Neural cell (in vitro differentiated cells): ENCODE results near the gene HAUS3. TPM values are rescaled to one million over a fixed set of nuclear protein-coding genes. Genes with fewer than 3 reads are reported as not detected.

Source experiments
- H2AFZ ChIP-seq: fragments of 200-600, 300-800 bp; sonication (generic), shearing (Covaris generic); 2 replicates; pipeline ENCODE4 v1.6.0; 2014; ENCODE audit warnings: low read depth, mild to moderate bottlenecking, antibody characterized with exemption, low read length, moderate library complexity
- H3F3A ChIP-seq: fragments of 200-600 bp; shearing (Covaris generic); 2 replicates; pipeline ENCODE4 v1.6.1; 2016; ENCODE audit warnings: mild to moderate bottlenecking, moderate library complexity, mixed read lengths, antibody characterized with exemption, low read length; ENCODE audit not compliant: insufficient read depth, poor library complexity, severe bottlenecking
- H3K27ac ChIP-seq: fragments of 200-600, 300-800 bp; sonication (generic), shearing (Covaris generic); 2 replicates; pipeline ENCODE4 v1.5.1; 2014; ENCODE audit warnings: mild to moderate bottlenecking, low read length, moderate library complexity
- H3K27me3 ChIP-seq: fragments of 300-800, 200-600 bp; sonication (generic), shearing (Covaris generic); 2 replicates; pipeline ENCODE4 v1.6.0; 2014; ENCODE audit warnings: mild to moderate bottlenecking, low read depth, low read length, moderate library complexity; ENCODE audit not compliant: insufficient read depth
- H3K36me3 ChIP-seq: fragments of 300-800, 200-600 bp; sonication (generic), shearing (Covaris generic); 2 replicates; pipeline ENCODE4 v1.5.1; 2014; ENCODE audit warnings: mild to moderate bottlenecking, antibody characterized with exemption, low read length, moderate library complexity; ENCODE audit not compliant: insufficient read depth
- H3K4me2 ChIP-seq: fragments of 300-800, 200-600 bp; sonication (generic), shearing (Covaris generic); 2 replicates; pipeline ENCODE4 v1.6.0; 2014; ENCODE audit warnings: mild to moderate bottlenecking, low read length
- H3K4me3 ChIP-seq: fragments of 300-800, 200-600 bp; sonication (generic), shearing (Covaris generic); 2 replicates; pipeline ENCODE4 v1.5.1; 2014; ENCODE audit warnings: mild to moderate bottlenecking, low read length, moderate library complexity
- H3K79me2 ChIP-seq: fragments of 200-600 bp; shearing (Covaris generic); replicated peaks from 2 replicates; pipeline ENCODE4 v1.6.0; 2014; ENCODE audit warnings: mild to moderate bottlenecking, low read length, moderate library complexity; ENCODE audit not compliant: insufficient read depth
- H3K9ac ChIP-seq: fragments of 300-800, 200-600 bp; sonication (generic), shearing (Covaris generic); 2 replicates; pipeline ENCODE4 v1.6.1; 2016; ENCODE audit warnings: mild to moderate bottlenecking, low read length, mixed read lengths
- H3K9me2 ChIP-seq: fragments of 200-600 bp; shearing (Covaris generic); 2 replicates; pipeline ENCODE4 v1.6.1; 2016; ENCODE audit warnings: mild to moderate bottlenecking, low read length, mixed read lengths; ENCODE audit not compliant: insufficient read depth
- H3K9me3 ChIP-seq: fragments of 200-600, 300-800 bp; sonication (generic), shearing (Covaris generic); 2 replicates; pipeline ENCODE4 v1.6.1; 2016; ENCODE audit warnings: mild to moderate bottlenecking, mixed run types, low read length, moderate library complexity, mixed read lengths
- H4K20me1 ChIP-seq: fragments of 200-600 bp; shearing (Covaris generic); 2 replicates; pipeline ENCODE4 v1.6.1; 2016; ENCODE audit warnings: mild to moderate bottlenecking, mixed run types; ENCODE audit not compliant: insufficient read depth
- CTCF ChIP-seq: fragments of 450-650 bp; IDR thresholded peaks from 2 replicates; pipeline ENCODE4 v1.5.1; 2014; ENCODE audit warnings: antibody characterized with exemption, mild to moderate bottlenecking, moderate library complexity; ENCODE audit not compliant: poor library complexity, severe bottlenecking
- EP300 ChIP-seq: fragments of 450-650 bp; conservative IDR thresholded peaks from 2 replicates; pipeline ENCODE4 v1.6.1; 2014; ENCODE audit warnings: antibody characterized with exemption, mild to moderate bottlenecking, moderate library complexity; ENCODE audit not compliant: poor library complexity, severe bottlenecking
- EZH2 ChIP-seq: fragments of 200-600, 300-800 bp; shearing (Covaris generic), sonication (generic); IDR thresholded peaks from 2 replicates; pipeline ENCODE4 v1.6.1; 2014; ENCODE audit warnings: antibody characterized with exemption, low read length, borderline replicate concordance, mild to moderate bottlenecking; ENCODE audit not compliant: insufficient read depth, poor library complexity, severe bottlenecking
- MXI1 ChIP-seq: fragments of 450-650 bp; conservative IDR thresholded peaks from 2 replicates; pipeline ENCODE4 v1.6.1; 2014; ENCODE audit warnings: antibody characterized with exemption, mild to moderate bottlenecking; ENCODE audit not compliant: poor library complexity, severe bottlenecking
- POLR2AphosphoS5 ChIP-seq: IDR thresholded peaks from 2 replicates; pipeline ENCODE4 v1.6.1; 2012
- RAD21 ChIP-seq: fragments of 450-650 bp; conservative IDR thresholded peaks from 2 replicates; pipeline ENCODE4 v1.6.1; 2014; ENCODE audit warnings: antibody characterized with exemption, mild to moderate bottlenecking, moderate library complexity
- REST ChIP-seq: IDR thresholded peaks from 2 replicates; pipeline ENCODE4 v1.6.1; 2012; ENCODE audit warnings: borderline replicate concordance
- SMC3 ChIP-seq: fragments of 450-650 bp; conservative IDR thresholded peaks from 2 replicates; pipeline ENCODE4 v1.6.1; 2014; ENCODE audit warnings: antibody characterized with exemption, mild to moderate bottlenecking, moderate library complexity; ENCODE audit not compliant: poor library complexity
- TAF1 ChIP-seq: IDR thresholded peaks from 2 replicates; pipeline ENCODE4 v1.6.1; 2012; ENCODE audit warnings: low read depth
- polyA plus RNA-seq: library from polyadenylated mRNA; depleted of rRNA; stranded (reverse); fragments of >200 nt; gene quantifications from 2 replicates; pipeline ENCODE4 v1.2.3, GENCODE V29; 2014

HAUS3 gene
- polyA plus RNA-seq, 1 donor from 2014 or later, result 34.2 TPM

- Histone ChIP-seq H3K27ac (no peak overlapping the region), H3K36me3 (no peaks in the 10 kb centered on the region), H3K9me2 (no peaks in the 10 kb centered on the region), H3K9ac (no peak overlapping the region), H3K79me2 (no peaks in the 10 kb centered on the region), H3K27me3 (no peaks in the 10 kb centered on the region), H2AFZ (no peak overlapping the region), H3F3A (no peaks in the 10 kb centered on the region), H4K20me1 (no peaks in the 10 kb centered on the region), H3K4me2 (no peak overlapping the region), H3K9me3 (no peaks in the 10 kb centered on the region), H3K4me3 (no peak overlapping the region)
- TF ChIP-seq MXI1, result no peak
- TF ChIP-seq EP300, result no peak
- TF ChIP-seq REST, result no peak
- no peak for TF ChIP-seq RAD21
- no peak for TF ChIP-seq POLR2AphosphoS5
- TF ChIP-seq CTCF, result no peak
- no peak for TF ChIP-seq SMC3
- TF ChIP-seq EZH2, result no peak
- TF ChIP-seq TAF1, result no peak
Measured at GRCh38 chr4:2269618-2270163, 27.8 kb upstream of the HAUS3 start.

- TF ChIP-seq CTCF (no peak), SMC3 (no peak), POLR2AphosphoS5 (no peak), TAF1 (no peak), MXI1 (no peak), REST (no peak)
- no peaks in the 10 kb centered on the region for H3K27me3 ChIP-seq
- H3K27ac ChIP-seq, result no peak overlapping the region
- no peaks in the 10 kb centered on the region for H3K9me3 ChIP-seq
- H3K79me2 ChIP-seq, result no peaks in the 10 kb centered on the region
- H3K9me2 ChIP-seq, result no peaks in the 10 kb centered on the region
- H3F3A ChIP-seq, result no peaks in the 10 kb centered on the region
- H3K4me3 ChIP-seq, result no peak overlapping the region
- H3K36me3 ChIP-seq, result no peaks in the 10 kb centered on the region
- H3K9ac ChIP-seq, result no peak overlapping the region
- no peak overlapping the region for H2AFZ ChIP-seq
- H4K20me1 ChIP-seq, result no peaks in the 10 kb centered on the region
- no peak overlapping the region for H3K4me2 ChIP-seq
Measured at GRCh38 chr4:2269206-2269531, 27.2 kb upstream of the HAUS3 start.
